Stimulated activated CD4-positive, alpha-beta T cell treated with anti-CD3 and anti-CD28 coated beads, TNF-alpha, amount 100 ng/mL, for 4 hours (primary cell): Measurements from ENCODE around the gene RPS6KA6.

Experiments
- DNase-seq, 3 experiments: peaks; one replicate each; pipeline ENCODE4 v3.0.0-alpha.2; 2020; ENCODE audit warnings: low read depth in 3 of 3

The RPS6KA6 gene

GRCh38 chrX:84187533-84188319 lies at the start of gene RPS6KA6:
Gene RPS6KA6, minus strand, starts transcription at chrX:84188199. Its CDS starts 300 bp downstream, at chrX:84187899.
- no peak for DNase-seq

DNA sequence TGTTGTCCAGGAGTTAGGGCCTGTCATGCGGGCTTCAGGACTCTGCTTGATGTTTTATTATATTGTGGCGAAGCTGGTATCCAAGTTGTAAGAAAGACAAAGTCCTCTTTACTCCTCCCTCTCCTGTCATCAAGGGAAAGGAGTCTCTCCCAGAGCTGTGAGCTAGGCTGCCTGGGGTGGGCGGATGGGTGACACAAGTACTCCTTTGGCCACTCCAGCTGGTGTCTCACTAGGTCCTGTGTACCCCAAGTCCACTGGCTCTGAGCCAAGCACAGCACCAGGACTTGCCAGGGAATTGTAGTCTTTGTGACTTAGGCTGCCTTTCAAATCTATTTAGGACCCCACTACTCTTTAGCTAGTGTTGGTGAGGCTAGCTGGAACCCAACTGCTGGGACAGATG lies 36.7 kb upstream of the RPS6KA6 start:
- DNase-seq, result no peak

DNA sequence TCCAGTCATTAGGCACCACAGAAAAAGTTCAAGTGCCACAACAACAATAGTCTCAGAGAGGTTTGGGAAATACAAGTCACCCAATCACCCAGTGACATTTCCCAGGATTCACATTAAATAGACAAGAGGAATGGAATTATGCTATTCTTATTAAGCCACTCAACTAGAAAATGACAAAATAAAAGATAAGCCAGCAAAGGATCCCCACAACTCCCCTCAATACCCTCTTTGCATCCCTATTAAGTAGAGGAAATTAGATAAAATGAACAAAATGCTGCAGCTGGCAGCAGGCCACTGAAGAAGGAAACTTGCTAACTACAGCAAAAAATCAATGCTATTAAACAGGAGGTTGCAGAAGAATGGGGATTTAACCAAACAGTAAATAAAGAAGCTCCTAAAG lies 35.3 kb upstream of the RPS6KA6 start:
- DNase-seq, result no peak

DNA sequence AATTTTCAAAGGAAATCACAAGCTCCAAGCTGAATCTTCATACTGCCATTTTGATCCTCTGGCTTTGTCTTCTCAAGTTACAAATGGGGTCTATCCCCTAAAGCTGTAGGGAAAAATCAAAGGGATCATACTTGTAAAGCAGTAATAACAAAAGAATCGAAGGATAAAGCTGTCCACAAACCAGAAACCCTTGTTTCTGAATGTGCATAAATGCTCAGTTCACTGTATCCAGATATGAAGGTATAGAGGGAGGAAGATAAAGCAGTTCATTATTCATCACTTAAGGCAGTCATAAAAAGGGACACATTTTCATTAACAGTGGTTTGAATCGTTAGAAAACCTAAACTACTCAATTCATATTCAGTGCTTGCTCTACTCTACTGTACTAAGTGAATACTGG lies 33.2 kb upstream of the RPS6KA6 start:
- DNase-seq, result no peak

GRCh38 chrX:84219551-84219950 lies 31.6 kb upstream of the RPS6KA6 start:
- DNase-seq, result no peak

DNA sequence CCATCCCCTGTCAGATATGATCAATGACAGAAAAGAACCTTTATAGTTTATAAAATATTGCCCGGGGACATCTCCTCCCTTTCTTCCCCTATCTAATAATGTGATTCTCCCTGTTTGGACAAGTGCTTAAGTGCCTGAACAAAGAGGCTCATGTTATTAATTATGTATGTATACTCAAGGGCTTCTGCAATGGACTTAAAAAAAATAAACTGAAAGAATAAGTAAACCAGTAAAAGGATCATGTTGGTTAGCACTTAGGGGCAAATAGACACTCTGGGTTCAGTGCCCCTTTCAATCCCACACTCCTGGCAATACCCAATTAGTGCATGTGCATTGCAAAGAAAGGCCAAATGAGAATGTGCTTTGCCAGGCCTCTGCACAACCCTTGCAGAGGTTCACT lies 30.7 kb upstream of the RPS6KA6 start:
- no peak for DNase-seq

DNA sequence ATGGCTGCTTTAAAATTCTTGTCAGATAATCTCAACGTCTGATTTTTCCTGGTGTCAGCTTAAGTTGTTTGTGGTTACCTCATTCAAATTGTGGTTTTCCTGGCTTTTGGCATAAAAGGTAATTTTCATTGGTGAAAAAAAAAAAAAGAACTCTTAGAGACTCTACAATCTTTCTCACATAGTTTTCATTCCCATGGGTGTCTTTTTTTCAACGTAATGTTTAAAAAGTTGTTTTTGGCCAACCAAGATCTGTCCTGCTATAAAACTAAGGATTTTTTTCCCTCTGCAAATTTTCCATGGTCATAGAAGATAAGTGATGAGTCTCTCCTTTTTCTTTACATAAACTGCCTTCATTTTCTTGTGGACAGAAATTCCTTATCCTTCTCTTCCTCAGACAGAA lies 28.9 kb upstream of the RPS6KA6 start:
- no peak for DNase-seq

DNA sequence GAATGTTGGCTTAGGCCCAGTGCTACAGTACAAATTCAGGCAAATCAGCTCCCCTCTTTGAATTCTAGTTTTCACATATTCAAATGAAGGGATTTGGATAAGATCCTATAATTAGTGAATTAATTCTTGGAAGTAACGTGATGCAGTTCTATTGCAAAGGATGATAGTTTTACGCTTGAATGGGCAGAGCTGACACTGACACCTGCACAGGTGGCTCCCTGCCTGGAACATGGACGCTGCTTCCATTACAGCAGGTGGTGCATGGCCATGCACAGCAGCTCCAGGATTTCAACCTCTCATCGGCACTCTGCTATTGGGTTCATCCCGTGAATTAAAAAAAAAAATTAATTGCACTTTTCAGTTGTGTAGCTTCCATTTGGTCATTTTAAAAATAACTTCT lies 28.4 kb upstream of the RPS6KA6 start:
- DNase-seq, result no peak

GRCh38 chrX:84205276-84205675 lies 17.3 kb upstream of the RPS6KA6 start:
- DNase-seq, result no peak

DNA sequence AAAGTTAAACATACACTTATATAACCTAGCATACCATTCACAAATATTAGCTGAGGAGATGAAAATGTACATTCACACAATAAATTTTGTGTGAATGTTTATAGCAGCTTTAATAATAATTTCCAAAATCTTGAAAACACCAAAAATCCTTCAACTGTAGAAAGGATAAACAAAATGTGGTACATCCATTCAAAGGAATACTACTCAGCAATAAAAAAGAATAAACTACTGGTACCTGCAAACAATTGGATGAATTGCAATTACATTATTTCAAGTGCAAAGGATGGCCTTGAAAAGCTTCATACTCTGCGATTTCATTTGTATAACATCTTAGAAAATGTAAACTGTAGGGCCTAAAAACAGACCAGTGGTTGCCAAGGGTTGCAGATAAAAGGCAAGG lies 11.7 kb upstream of the RPS6KA6 start:
- no peak for DNase-seq

- no peak for DNase-seq
These were observed 9.6 kb upstream of the RPS6KA6 start for GRCh38 chrX:84197550-84197949.

DNA sequence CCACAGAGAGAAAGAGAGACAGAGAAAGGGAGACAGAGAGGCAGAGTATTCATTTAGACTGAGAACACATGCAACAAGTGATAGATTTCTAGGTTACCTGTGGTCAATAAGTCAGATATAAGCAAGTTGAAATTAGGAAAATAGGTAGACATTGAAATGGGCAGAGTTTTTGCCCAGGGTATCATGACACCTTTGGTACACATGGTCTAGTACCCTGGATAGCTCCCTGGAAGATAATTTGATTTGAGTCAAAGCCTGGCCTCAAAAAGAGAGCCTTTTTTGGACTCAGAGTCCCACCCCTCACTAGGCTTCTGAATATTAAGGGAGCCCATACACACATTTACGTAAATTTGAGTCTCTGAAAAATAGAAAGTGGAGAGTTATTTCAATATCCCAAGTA lies 4.0 kb upstream of the RPS6KA6 start:
- DNase-seq, result no peak

- no peak for DNase-seq
These were observed 1.1 kb upstream of the RPS6KA6 start for GRCh38 chrX:84189125-84189524.

DNA sequence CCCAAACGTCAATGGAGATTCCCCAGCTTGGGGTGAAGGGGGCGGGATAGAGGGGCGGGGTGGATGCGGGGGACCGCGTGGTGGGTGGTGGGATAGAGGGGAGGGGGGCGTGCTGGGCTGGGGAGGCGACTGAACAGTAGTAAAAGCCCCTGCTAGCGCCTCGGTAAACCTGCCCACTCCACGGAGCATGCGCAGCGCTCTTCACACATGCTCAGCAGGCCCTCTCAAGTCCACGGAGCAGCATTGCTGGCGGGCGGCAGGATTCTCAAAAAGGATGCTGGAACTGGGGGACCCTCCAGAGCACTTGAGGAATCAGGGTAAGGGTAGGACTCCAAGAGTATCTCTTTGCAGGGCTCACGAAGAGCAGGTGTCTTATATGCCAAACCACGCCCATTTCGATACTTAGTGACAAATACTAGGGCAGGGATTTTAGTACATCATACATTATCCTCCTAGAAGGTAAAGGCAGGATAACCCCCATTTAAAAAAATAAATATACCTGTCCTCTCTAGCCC lies 378 bp upstream of the RPS6KA6 start:
- no peak for DNase-seq

DNA sequence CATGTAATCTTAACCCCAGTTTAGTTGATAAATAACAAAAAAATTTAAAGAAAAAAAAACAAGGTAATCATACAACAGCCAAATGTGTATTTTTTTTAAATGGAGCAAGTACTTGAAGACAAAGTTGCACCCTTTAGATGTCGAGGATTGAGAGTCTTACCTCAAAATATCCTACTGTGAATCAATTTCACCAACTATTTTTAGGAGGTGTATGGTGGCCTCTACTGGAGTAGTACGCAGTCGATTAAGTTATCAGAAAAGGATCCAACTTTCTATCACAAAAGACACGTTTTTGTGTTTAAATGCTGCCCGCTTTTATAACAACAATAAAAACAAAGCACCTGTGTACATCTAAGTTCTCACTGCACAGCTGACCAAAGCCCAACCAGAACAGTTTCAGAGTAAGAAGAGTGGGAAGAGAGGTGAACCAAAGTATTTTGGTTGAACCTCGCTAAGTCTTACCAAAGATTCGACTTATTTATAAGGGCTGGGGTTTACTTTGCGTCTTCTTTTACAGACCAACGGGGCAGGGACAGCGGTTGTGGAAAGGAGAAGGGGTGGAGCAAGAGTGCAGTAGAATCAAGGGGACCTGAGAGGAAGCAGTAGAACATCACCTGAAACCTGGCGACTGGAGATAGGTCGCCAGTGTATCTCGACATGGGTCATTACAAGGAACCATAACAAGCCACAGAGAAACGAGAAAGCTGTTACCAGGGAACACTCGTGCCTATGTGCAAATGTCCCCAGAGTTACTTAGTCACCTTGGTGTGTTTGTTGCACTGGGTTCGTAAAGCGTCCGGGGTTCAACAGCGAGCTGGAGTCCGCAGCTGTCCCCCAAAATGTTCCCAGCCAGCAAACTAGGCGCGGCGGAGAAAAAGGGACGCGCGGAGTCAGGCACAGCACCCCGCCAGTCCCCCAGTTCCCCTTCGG lies 1.1 kb downstream of the RPS6KA6 start:
- DNase-seq, result no peak

GRCh38 chrX:84182516-84182915 lies 5.5 kb downstream of the RPS6KA6 start:
- DNase-seq, result no peak

GRCh38 chrX:84175958-84176357 lies 12.0 kb downstream of the RPS6KA6 start:
- no peak for DNase-seq

- no peak for DNase-seq
These were observed 12.7 kb downstream of the RPS6KA6 start for GRCh38 chrX:84175274-84175673.

GRCh38 chrX:84174348-84174747 lies 13.7 kb downstream of the RPS6KA6 start:
- DNase-seq, result no peak

DNA sequence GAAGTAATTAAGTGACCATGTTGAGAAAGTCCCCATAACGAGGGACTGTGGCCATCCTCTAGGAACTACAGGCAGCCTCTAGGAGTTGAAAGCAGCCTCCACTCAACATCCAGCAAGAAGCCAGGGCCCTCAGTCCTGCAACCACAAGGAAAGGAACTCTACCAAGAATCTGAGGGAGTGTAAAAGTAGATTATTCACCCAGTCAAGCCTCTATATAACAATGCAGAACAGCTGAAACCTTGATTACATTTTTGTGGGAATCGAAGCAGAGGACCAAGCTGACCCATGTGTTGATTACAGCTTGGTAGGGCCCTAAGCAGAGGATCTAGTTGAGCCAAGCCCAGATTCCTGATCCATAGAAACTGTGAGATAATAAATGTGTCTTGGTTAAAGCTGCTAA lies 17.1 kb downstream of the RPS6KA6 start:
- DNase-seq, result no peak

DNA sequence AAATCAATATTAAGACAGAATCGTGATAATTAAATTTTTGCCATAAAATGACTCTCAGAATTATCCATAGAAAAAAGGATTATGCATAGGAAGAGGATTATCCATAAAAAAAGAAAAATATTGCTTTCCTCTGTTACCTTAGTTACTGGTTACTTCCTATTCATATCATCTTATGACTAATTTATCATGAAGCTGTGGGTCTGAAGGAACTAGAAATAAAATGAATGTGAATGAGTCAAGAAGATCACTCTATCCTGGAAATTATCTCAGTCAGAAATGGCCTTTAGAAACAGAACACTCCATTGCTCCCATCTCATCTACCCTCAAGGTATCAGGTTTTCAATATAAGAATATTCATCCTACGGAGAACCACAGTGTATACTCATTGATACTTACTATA lies 19.4 kb downstream of the RPS6KA6 start:
- no peak for DNase-seq

- DNase-seq, result no peak
These were observed 19.9 kb downstream of the RPS6KA6 start for GRCh38 chrX:84168095-84168494.

DNA sequence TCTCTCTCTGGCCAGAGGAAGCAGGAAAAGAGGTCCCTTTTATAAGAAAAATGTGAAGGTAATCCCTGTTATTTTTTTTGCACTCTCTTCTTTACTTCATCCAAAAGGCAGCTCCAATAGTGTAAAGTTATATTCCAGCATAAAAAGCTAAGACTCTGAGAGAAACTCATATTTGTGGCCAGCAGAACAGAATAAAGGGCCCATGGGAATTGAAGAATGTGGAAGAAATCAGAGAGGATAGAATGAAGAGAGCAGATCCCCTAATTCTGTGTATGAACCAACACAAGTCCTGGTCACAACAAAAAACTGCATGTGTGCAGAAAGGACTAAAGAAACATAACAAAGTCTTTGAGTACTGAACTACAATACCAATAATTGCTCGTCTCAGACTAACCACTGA lies 22.3 kb downstream of the RPS6KA6 start:
- no peak for DNase-seq
